HL-60 (cell line): ENCODE measurements around the gene DGCR8.

Source experiments
- DNase-seq, 2 experiments: peaks; one replicate each; pipeline ENCODE4 v3.0.0-alpha.2; 2010 to 2020; ENCODE audit warnings: low read depth in 1 of 2, low spot score in 1 of 2
- H3K27ac ChIP-seq: fragments of 250-450 bp; sonication (Bioruptor Pico); replicated peaks from 2 replicates; pipeline ENCODE4 v1.5.1; 2020; ENCODE audit warnings: mild to moderate bottlenecking, moderate library complexity
- H3K27me3 ChIP-seq: fragments of 250-450 bp; sonication (Bioruptor Pico); 2 replicates; pipeline ENCODE4 v1.5.1; 2021; ENCODE audit warnings: mild to moderate bottlenecking, moderate library complexity; ENCODE audit not compliant: insufficient read depth, poor library complexity, severe bottlenecking
- H3K4me3 ChIP-seq: replicated peaks from 2 replicates; pipeline ENCODE4 v1.5.1; 2011; ENCODE audit warnings: mild to moderate bottlenecking, control low read depth, low read length; ENCODE audit not compliant: insufficient read depth
- GABPA ChIP-seq: IDR thresholded peaks from 2 replicates; pipeline ENCODE4 v1.6.1; 2012; ENCODE audit warnings: low read depth
- POLR2AphosphoS5 ChIP-seq: IDR thresholded peaks from 2 replicates; pipeline ENCODE4 v1.6.1; 2012; ENCODE audit warnings: low read depth
- REST ChIP-seq: IDR thresholded peaks from 2 replicates; pipeline ENCODE4 v1.6.1; 2012; ENCODE audit warnings: low read depth; ENCODE audit not compliant: insufficient replicate concordance
- SPI1 ChIP-seq: IDR thresholded peaks from 2 replicates; pipeline ENCODE4 v1.6.1; 2012; ENCODE audit warnings: low read depth, mild to moderate bottlenecking, borderline replicate concordance
- TF ChIP-seq, protein P1 (sequence below): IDR thresholded peaks from one replicate; pipeline ENCODE4 v1.5.1; 2011; ENCODE audit warnings: low read length, control low read depth, inconsistent platforms; ENCODE audit not compliant: insufficient read depth

Gene DGCR8

GRCh38 chr22:20132686-20133246 is 52.7 kb downstream of the DGCR8 start:
- Histone ChIP-seq H3K4me3 (no peak overlapping the region), H3K27ac (no peak overlapping the region), H3K27me3 (peaks cover 21% of the 10 kb centered on the region)
- TF ChIP-seq, protein P1, sequence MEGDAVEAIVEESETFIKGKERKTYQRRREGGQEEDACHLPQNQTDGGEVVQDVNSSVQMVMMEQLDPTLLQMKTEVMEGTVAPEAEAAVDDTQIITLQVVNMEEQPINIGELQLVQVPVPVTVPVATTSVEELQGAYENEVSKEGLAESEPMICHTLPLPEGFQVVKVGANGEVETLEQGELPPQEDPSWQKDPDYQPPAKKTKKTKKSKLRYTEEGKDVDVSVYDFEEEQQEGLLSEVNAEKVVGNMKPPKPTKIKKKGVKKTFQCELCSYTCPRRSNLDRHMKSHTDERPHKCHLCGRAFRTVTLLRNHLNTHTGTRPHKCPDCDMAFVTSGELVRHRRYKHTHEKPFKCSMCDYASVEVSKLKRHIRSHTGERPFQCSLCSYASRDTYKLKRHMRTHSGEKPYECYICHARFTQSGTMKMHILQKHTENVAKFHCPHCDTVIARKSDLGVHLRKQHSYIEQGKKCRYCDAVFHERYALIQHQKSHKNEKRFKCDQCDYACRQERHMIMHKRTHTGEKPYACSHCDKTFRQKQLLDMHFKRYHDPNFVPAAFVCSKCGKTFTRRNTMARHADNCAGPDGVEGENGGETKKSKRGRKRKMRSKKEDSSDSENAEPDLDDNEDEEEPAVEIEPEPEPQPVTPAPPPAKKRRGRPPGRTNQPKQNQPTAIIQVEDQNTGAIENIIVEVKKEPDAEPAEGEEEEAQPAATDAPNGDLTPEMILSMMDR, result no peak
- TF ChIP-seq POLR2AphosphoS5 (no peak), SPI1 (no peak), GABPA (no peak), REST (no peak)
- no peak for DNase-seq

- Histone ChIP-seq H3K4me3 (no peak overlapping the region), H3K27ac (no peak overlapping the region), H3K27me3 (peaks cover 21% of the 10 kb centered on the region)
- TF ChIP-seq POLR2AphosphoS5, result no peak
- no peak for TF ChIP-seq REST
- no peak for TF ChIP-seq GABPA
- TF ChIP-seq, protein P1, result no peak
- no peak for TF ChIP-seq SPI1
- no peak for DNase-seq
Observed at GRCh38 chr22:20133930-20134549, 54.0 kb downstream of the DGCR8 start.

DNA sequence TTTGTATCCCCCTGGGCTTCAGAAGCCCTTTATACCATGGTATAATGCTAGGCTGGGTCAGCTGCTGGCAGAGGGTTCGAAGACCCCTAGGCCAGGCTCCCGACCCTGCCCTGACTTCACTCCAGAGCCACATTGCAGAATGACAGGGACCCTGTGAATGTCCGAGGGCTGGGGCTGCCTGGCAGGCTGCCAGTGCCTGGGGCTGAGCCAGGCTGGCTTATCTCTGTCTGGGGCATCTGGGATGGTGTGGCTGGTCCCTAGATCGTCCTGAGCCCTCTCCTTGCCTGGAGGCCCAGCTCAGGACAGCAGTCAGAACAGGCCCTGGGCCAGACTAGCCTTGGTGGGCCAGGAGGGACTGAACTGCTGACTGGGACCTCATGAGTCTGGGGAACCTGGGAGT is 55.2 kb downstream of the DGCR8 start:
- TF ChIP-seq GABPA, result no peak
- TF ChIP-seq SPI1, result no peak
- TF ChIP-seq, protein P1, result no peak
- TF ChIP-seq POLR2AphosphoS5, result no peak
- TF ChIP-seq REST, result no peak
- no peak for DNase-seq
- Histone ChIP-seq H3K27ac (no peak overlapping the region), H3K4me3 (no peak overlapping the region), H3K27me3 (peaks cover 20% of the 10 kb centered on the region)
